ENCODE results near the gene TAS1R2. TPM values are rescaled to one million over a fixed set of nuclear protein-coding genes. Genes with fewer than 3 reads are reported as not detected.

TAS1R2 gene
- total and polyA plus RNA-seq, 2 donors from 2014 or later, result not detected

- no peak overlapping the region for H3K27ac ChIP-seq (ENCODE audit: low read depth in 2 of 2, low read length in 2 of 2)
- no peak overlapping the region for H3K9ac ChIP-seq (ENCODE audit: low read length in 3 of 3)
- intact Hi-C loops (cut with DNase I), result no loop called here
- no peak overlapping the region for H3K4me3 ChIP-seq (ENCODE audit: low read length in 3 of 3)
- TF ChIP-seq CTCF (IDR thresholded peaks at IDR 0.05; ENCODE audit: borderline replicate concordance, extremely low read depth, insufficient read depth), result no peak
- H3K27me3 ChIP-seq (ENCODE audit: control insufficient read depth, insufficient read depth, low read length), result no peaks in the 10 kb centered on the region
- peak in 3 of 5 donors; percentile 46 to 59 (median 48) for DNase-seq
- FAIRE-seq, result no peak
- H3K9me3 ChIP-seq (ENCODE audit: control insufficient read depth in 2 of 3, insufficient read depth in 1 of 3, low read length in 3 of 3), result peaks cover 0 to 6% (median 0%) of the 10 kb centered on the region in 3 donors
- H3K4me1 ChIP-seq (ENCODE audit: control insufficient read depth in 2 of 3, insufficient read depth in 2 of 3, low read depth in 1 of 3, low read length in 3 of 3), result no peaks in the 10 kb centered on the region
- no peaks in the 10 kb centered on the region for H3K36me3 ChIP-seq (ENCODE audit: control insufficient read depth in 2 of 3, insufficient read depth in 3 of 3, low read length in 3 of 3)
These were observed 66.3 kb downstream of the TAS1R2 start for GRCh38 chr1:18793164-18793563.

- H3K9ac ChIP-seq (ENCODE audit: low read length in 3 of 3), result no peak overlapping the region
- intact Hi-C loops (cut with DNase I), result no loop called here
- no peak overlapping the region for H3K27ac ChIP-seq (ENCODE audit: low read depth in 2 of 2, low read length in 2 of 2)
- H3K9me3 ChIP-seq (ENCODE audit: control insufficient read depth in 2 of 3, insufficient read depth in 1 of 3, low read length in 3 of 3), result peaks cover 0 to 6% (median 0%) of the 10 kb centered on the region in 3 donors
- TF ChIP-seq CTCF (IDR thresholded peaks at IDR 0.05; ENCODE audit: borderline replicate concordance, extremely low read depth, insufficient read depth), result no peak
- no peak overlapping the region for H3K4me3 ChIP-seq (ENCODE audit: low read length in 3 of 3)
- no peak for FAIRE-seq
- no peaks in the 10 kb centered on the region for H3K4me1 ChIP-seq (ENCODE audit: control insufficient read depth in 2 of 3, insufficient read depth in 2 of 3, low read depth in 1 of 3, low read length in 3 of 3)
- H3K27me3 ChIP-seq (ENCODE audit: control insufficient read depth, insufficient read depth, low read length), result no peaks in the 10 kb centered on the region
- DNase-seq, result no peak
- H3K36me3 ChIP-seq (ENCODE audit: control insufficient read depth in 2 of 3, insufficient read depth in 3 of 3, low read length in 3 of 3), result no peaks in the 10 kb centered on the region
These were observed 66.7 kb downstream of the TAS1R2 start for GRCh38 chr1:18792747-18793146.

Small RNAs within 50 kb of the gene (microRNA-seq; reads per million reads assigned to microRNA genes)
- not detected for gene MIR1290
- not detected for gene MIR4695

Other genes with a start within 250 kb of the TAS1R2 start
- gene PAX7, start 228.8 kb downstream of the TAS1R2 start, total RNA-seq, result not detected
- not detected for gene PAX7, start 228.8 kb downstream of the TAS1R2 start, polyA plus RNA-seq (ENCODE audit: insufficient read depth, low read depth, low replicate concordance)
- gene ALDH4A1, start 42.9 kb upstream of the TAS1R2 start, total RNA-seq, result 49.3 TPM
- 352 TPM for gene ALDH4A1, start 42.9 kb upstream of the TAS1R2 start, polyA plus RNA-seq (ENCODE audit: insufficient read depth, low read depth, low replicate concordance)
- 23.1 TPM for gene IFFO2, start 97.0 kb upstream of the TAS1R2 start, total RNA-seq
- gene IFFO2, start 97.0 kb upstream of the TAS1R2 start, polyA plus RNA-seq (ENCODE audit: insufficient read depth, low read depth, low replicate concordance), result 7.5 TPM

All from kidney (tissue), 14 donors.